Adrenal gland (tissue), 12 donors: ENCODE data around the gene GNG2. TPM values are rescaled to one million over a fixed set of nuclear protein-coding genes. Genes with fewer than 3 reads are reported as not detected.

Experiments
- DNase-seq, 7 donors: peaks; one replicate each; pipeline ENCODE4 v3.0.0-alpha.2; 2019 to 2020
- H3K27ac ChIP-seq, 5 donors: fragments of 200-600 bp; sonication (generic) in 4 of 5; 1 replicate in 3 of 5; 2 replicates in 2 of 5; pipeline versions ENCODE4 v1.5.1 to v1.8.0; 2016 to 2020; ENCODE audit warnings: mild to moderate bottlenecking in 1 of 5
- H3K27me3 ChIP-seq: fragments of 200-600 bp; 2 replicates; pipeline ENCODE4 v1.8.0; 2021
- H3K36me3 ChIP-seq, 2 donors: fragments of 200-600 bp; replicated peaks in 1 of 2; 1 replicate in 1 of 2; 2 replicates in 1 of 2; pipeline versions ENCODE4 v1.5.1 to v1.8.0; 2018 to 2022
- H3K4me1 ChIP-seq, 2 donors: fragments of 200-600 bp; replicated peaks in 1 of 2; 1 replicate in 1 of 2; 2 replicates in 1 of 2; pipeline versions ENCODE4 v1.5.1 to v1.8.0; 2018 to 2021
- H3K4me3 ChIP-seq, 4 donors: fragments of 200-600 bp; sonication (generic) in 3 of 4; one replicate each; pipeline ENCODE4 v1.5.1; 2016 to 2018
- H3K9me3 ChIP-seq, 3 donors: fragments of 200-600 bp; sonication (generic) in 1 of 3; replicated peaks in 1 of 3; 1 replicate in 2 of 3; 2 replicates in 1 of 3; pipeline versions ENCODE4 v1.5.1 to v1.8.0; 2016 to 2021
- CTCF ChIP-seq, 6 experiments: fragments of 450-650 bp in 4 of 6; fragments of 200-600 bp in 2 of 6; sonication (generic) in 1 of 6; IDR thresholded peaks; 1 replicate in 5 of 6; 2 replicates in 1 of 6; pipeline versions ENCODE4 v1.5.1 to v1.8.0; 2016 to 2021; ENCODE audit warnings: antibody characterized with exemption in 6 of 6, mild to moderate bottlenecking in 2 of 6, moderate library complexity in 1 of 6
- POLR2A ChIP-seq, 2 donors: fragments of 450-650 bp; IDR thresholded peaks; one replicate each; pipeline ENCODE4 v1.6.1; 2017; ENCODE audit warnings: antibody characterized with exemption in 2 of 2, mild to moderate bottlenecking in 2 of 2, moderate library complexity in 1 of 2
- WGBS, 4 donors: extraction: QIAGEN DNeasy Blood & Tissue Kit in 2 of 4; methylation state at CpG; one replicate each; pipeline versions ENCODE4 v1.1.5 to v1.1.7; 2013 to 2017; 5-methylcytosine and 5-hydroxymethylcytosine counted together
- intact Hi-C, 2 donors: fragments of 100-400 bp; cut with DNase I; formaldehyde crosslinking; loops; one replicate each; pipeline versions ENCODE4 v1.14.1 to v1.15.0; 2022 to 2023
- polyA plus RNA-seq, 3 donors: library from polyadenylated mRNA; stranded (reverse); fragments of 200-250 nt in 2 of 3; fragments of 350-450 nt in 1 of 3; fragmentation: Illumina TruSeq in 1 of 3; extraction: RNeasy Lipid Tissue Mini Kit (QIAGEN cat#74804) in 1 of 3; gene quantifications; one replicate each; pipeline ENCODE4 v1.2.3, GENCODE V29; 2013 to 2014
- total RNA-seq, 9 donors: library from RNA; depleted of rRNA in 4 of 9; stranded (reverse); fragments of >200 nt in 4 of 9; fragments of 120-200 nt in 1 of 9; fragmentation: NEBNext Ultra II Directional in 1 of 9; extraction: Animal tissue kit (Norgen Biotek cat#: 25700) in 1 of 9; gene quantifications; one replicate each; pipeline versions ENCODE4 v1.1.0 to v1.2.4, GENCODE V29; 2013 to 2023
- donor health status: healthy with polysubstance abuse.
- donor health status: Bipolar disorder and iron deficiency.
- donor health status: DM: yes; HTN: yes; CAD: no.
- donor health status: DM: no; HTN: no; CAD: no.
- donor health status: DM: no; HTN: no; CAD: no.
- donor health status: DM: yes; HTN: yes; CAD: no.

The GNG2 gene
- total and polyA plus RNA-seq, 12 donors: 6.7 to 61.4 (median 20.7) TPM

DNA sequence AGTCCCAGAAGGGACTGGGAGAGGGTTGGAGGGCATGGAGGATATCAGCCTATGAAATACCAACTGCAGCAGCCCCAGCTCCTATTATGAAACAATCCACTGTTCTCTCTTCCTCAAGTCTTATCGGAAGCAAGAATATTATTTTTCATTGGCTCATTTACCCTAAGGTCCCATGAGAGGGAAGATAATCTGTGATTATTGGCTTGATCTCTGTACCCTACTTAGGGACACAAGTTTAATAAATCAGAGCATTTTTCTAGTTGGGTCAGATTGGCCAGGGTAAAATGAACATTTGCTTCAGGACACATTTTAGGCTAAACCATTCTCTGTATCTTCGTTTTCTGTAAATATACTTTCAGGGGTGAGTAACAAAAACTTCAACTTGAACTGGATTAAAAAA, 43.1 kb upstream of the GNG2 start:
- intact Hi-C loops: no loop called here
- no peaks in the 10 kb centered on the region for H3K36me3 ChIP-seq
- no peak overlapping the region for H3K4me3 ChIP-seq
- TF ChIP-seq POLR2A (IDR thresholded peaks at IDR 0.05) (no peak), CTCF (IDR thresholded peaks at IDR 0.05) (no peak)
- no peaks in the 10 kb centered on the region for H3K27me3 ChIP-seq
- no peak for DNase-seq
- peaks cover 0 to 3% (median 0%) of the 10 kb centered on the region in 3 donors for H3K9me3 ChIP-seq
- no peak overlapping the region for H3K27ac ChIP-seq
- H3K4me1 ChIP-seq: peaks cover 0 to 6% of the 10 kb centered on the region in 2 donors
- WGBS, 4 donors: 71 to 76% (median 74%) methylated on average over 2 of the region's 2 CpGs

DNA sequence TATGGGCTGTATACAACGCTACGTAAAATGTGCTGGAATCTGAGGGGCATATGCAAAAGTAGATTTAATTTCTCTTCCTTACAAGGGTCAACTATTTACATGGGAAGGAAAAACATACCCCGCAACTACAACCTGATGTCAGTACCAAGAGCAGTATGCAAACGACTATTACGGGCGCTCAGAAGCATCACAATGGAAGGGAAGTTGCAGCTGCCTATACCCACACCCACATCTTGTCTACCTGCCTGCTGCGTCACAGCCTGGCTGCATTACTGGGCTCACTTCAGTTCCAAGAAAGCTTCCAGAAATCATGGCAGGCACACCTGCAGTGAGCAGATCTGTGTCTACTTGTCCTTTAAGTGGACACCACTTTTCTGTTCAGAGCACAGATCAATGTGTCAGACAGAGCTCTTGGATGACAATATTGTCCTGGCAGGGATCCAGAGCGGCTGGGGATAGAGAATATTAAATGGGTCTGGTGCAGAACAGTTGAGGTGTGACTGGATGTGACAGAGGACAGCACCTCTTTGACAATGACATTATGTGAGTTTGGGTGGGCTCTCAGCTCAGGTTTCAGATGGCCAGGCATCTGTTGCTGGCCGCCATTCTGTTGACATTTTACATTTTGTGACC, 41.5 kb upstream of the GNG2 start:
- DNase-seq: peak in 2 of 7 donors; percentile 24 to 60
- Histone ChIP-seq H3K27ac (no peak overlapping the region), H3K36me3 (no peaks in the 10 kb centered on the region), H3K4me1 (no peaks in the 10 kb centered on the region), H3K4me3 (no peak overlapping the region), H3K9me3 (no peaks in the 10 kb centered on the region), H3K27me3 (no peaks in the 10 kb centered on the region)
- intact Hi-C loops: no loop called here
- 84 to 87% (median 87%) methylated on average over 8 to 9 of the region's 9 CpGs for WGBS, 4 donors
- TF ChIP-seq CTCF (IDR thresholded peaks at IDR 0.05): no peak
- TF ChIP-seq POLR2A (IDR thresholded peaks at IDR 0.05): no peak

- no peak for DNase-seq
- intact Hi-C loops: no loop called here
- H3K27me3 ChIP-seq: no peaks in the 10 kb centered on the region
- H3K27ac ChIP-seq: no peak overlapping the region
- H3K9me3 ChIP-seq: no peaks in the 10 kb centered on the region
- no peaks in the 10 kb centered on the region for H3K36me3 ChIP-seq
- H3K4me3 ChIP-seq: no peak overlapping the region
- no peaks in the 10 kb centered on the region for H3K4me1 ChIP-seq
- no peak for TF ChIP-seq POLR2A (IDR thresholded peaks at IDR 0.05)
- no peak for TF ChIP-seq CTCF (IDR thresholded peaks at IDR 0.05)
Measured at GRCh38 chr14:51821822-51822221, 38.6 kb upstream of the GNG2 start.

- TF ChIP-seq POLR2A (IDR thresholded peaks at IDR 0.05) (no peak), CTCF (IDR thresholded peaks at IDR 0.05) (no peak)
- H3K27me3 ChIP-seq: no peaks in the 10 kb centered on the region
- no peak for DNase-seq
- H3K9me3 ChIP-seq: no peaks in the 10 kb centered on the region
- H3K27ac ChIP-seq: no peak overlapping the region
- no peak overlapping the region for H3K4me3 ChIP-seq
- H3K36me3 ChIP-seq: no peaks in the 10 kb centered on the region
- 54 to 74% (median 60%) methylated on average over 2 of the region's 2 CpGs for WGBS, 4 donors
- intact Hi-C loops: no loop called here
- no peaks in the 10 kb centered on the region for H3K4me1 ChIP-seq
Measured at GRCh38 chr14:51822499-51822898, 37.9 kb upstream of the GNG2 start.
